H4 (cell line): ENCODE data around the gene PAWR. TPM values are rescaled to one million over a fixed set of nuclear protein-coding genes. Genes with fewer than 3 reads are reported as not detected.
A peak's percentile ranks its signal among the peaks of the same experiment; 100 is the strongest.
"Not testable (repeated sequence)": the region's sequence is repeated elsewhere in the genome, so short reads cannot be mapped to it uniquely, and the experiment has no call there.

ENCODE experiments used
- DNase-seq: peaks from one replicate; pipeline ENCODE4 v3.0.0-alpha.2; 2015; ENCODE audit warnings: low spot score
- total RNA-seq: library from RNA; depleted of rRNA; stranded (reverse); fragments of >200 nt; shearing (Covaris generic); gene quantifications from 2 replicates; pipeline ENCODE4 v1.2.3, GENCODE V29; 2014; rRNA removed

PAWR gene
- total RNA-seq, 1 experiment from 2014 or later: 18.6 TPM

GRCh38 chr12:79549531-79550271 lies 141.1 kb downstream of the PAWR start:
- no peak for DNase-seq

GRCh38 chr12:79548610-79548924 lies 142.2 kb downstream of the PAWR start:
- no peak for DNase-seq

GRCh38 chr12:79547735-79548609 lies 142.8 kb downstream of the PAWR start:
- DNase-seq: peak; percentile 83

- peak; percentile 50 for DNase-seq
Measured at GRCh38 chr12:79547044-79547734, 143.6 kb downstream of the PAWR start.

- peak; percentile 48 for DNase-seq
Measured at GRCh38 chr12:79546466-79547043, 144.2 kb downstream of the PAWR start.

- DNase-seq: not testable (repeated sequence)
Measured at GRCh38 chr12:79544439-79544838, 146.3 kb downstream of the PAWR start.

GRCh38 chr12:79537675-79538074 lies 153.1 kb downstream of the PAWR start:
- DNase-seq: no peak

- no peak for DNase-seq
Measured at GRCh38 chr12:79535751-79536150, 155.0 kb downstream of the PAWR start.

Other genes with a start within 250 kb of the PAWR start
- 31.8 and 41.8 TPM in 2 replicates for gene PPP1R12A, start 244.1 kb upstream of the PAWR start, total RNA-seq